DND-41 (cell line): ENCODE measurements around the gene DHFR2.

Source experiments
- CTCF ChIP-seq: IDR thresholded peaks from 2 replicates; pipeline ENCODE4 v1.5.1; 2012; ENCODE audit warnings: borderline replicate concordance, low read length, moderate library complexity, mild to moderate bottlenecking; ENCODE audit not compliant: poor library complexity, severe bottlenecking; ENCODE audit errors: extremely low read depth
- EZH2 ChIP-seq: IDR thresholded peaks from 3 replicates; pipeline ENCODE4 v1.6.1; 2012; ENCODE audit warnings: borderline replicate concordance, low read depth, mild to moderate bottlenecking, moderate library complexity, low read length, inconsistent platforms; ENCODE audit not compliant: severe bottlenecking

DNA sequence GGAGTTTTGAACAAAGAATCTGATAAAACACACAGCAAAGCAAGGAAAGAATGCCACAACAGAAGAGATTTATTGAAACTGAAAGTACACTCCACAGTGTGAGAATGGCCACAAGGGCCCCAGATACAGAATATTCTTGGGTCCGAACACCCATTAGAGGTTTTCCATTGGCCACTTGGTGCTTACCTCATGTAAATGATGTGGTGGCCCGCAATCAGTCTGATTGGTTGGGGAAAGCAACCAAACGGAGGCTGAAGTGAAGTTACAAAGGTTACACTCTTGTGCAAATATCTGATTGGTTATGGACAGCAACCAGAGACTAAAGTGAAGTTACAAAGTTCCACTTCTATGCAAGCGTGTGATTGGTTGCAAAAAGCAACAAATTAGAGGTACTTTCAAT lies 20.5 kb upstream of the DHFR2 start:
- TF ChIP-seq CTCF (no peak), EZH2 (no peak)
